Activated effector memory CD4-positive, alpha-beta T cell treated with Interleukin-2 at 50 U/mL for 16 hours (primary cell): ENCODE measurements around the gene GPC6.
"Not testable (repeated sequence)": the region's sequence is repeated elsewhere in the genome, so short reads cannot be mapped to it uniquely, and the experiment has no call there.

ENCODE experiments used
- DNase-seq: peaks from one replicate; pipeline ENCODE4 v3.0.0-alpha.2; 2020

GPC6 gene

DNA sequence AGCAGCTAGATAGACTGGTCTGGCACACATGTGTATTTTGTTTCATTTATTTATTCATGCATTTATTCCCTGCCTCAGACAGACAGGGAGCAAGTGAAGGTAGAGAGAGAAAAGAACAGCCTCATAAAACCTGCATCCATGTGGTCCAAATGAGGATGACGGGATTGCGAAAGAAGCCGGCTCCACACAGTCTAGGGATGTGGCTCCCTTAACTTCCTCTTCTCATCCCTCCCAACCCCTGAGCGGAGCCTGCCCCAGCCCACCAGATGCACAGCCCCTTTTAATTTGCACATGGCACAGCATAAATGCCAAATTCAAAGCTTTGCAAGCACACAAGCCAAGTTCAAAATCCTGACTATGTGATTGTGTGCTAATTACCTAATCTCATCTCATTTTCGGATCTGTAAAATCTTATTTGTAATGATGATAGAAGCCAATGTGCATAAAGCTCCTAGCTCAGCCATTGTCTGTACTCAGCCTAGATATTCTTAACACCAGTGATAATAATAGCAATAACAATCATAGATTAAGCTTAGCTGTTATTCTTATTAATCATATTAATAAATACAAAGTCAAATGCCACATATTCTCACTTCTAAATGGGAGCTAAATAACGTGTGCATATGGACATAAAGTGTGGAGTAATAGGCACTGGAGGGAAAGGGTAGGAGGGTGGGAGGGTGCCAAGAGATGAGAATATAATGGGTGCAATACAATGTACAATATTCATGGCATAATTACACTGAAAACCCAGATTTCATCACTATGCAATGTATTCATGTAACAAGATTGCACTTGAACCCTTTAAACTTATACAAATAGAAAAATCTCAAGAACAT, 1096.5 kb downstream of the GPC6 start:
- no peak for DNase-seq

- peak; percentile 21 for DNase-seq
Observed at GRCh38 chr13:94323764-94324758, 1097.5 kb downstream of the GPC6 start.

DNA sequence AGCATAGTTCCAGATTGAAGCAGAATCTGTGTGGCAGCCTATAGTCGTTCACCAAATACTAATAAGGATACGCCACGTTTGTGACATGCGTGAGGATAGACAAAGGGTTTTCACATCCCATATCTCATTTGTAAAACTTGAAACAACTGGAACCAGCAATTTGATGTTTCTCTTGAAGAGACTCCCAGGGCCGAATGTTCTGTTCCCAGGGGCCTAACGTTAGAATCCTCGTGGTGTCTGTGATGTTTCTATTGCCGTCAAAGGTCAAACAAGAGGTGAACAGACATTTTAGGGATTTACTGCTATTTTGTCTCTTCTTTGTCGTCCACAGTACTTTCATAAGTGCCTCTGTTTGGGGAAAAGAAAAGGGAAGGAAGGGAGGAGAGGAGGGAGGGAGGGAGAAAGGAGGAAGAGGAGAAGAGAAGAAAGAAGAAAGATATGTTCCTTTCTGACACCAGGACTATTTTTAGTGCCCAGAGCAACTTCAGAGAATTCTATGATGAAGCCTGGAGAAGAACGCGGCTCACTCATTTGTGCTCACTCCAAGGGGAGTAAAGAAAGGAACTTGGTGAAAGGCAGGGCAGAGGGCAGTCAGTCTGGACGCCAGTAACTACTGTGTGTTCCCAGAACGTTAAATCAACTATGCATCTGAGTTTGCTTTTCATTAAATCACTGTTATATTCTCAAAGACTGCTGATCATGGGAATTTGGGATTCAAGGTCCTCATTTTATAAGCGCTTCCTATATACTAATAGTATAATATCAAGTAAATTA, 1098.3 kb downstream of the GPC6 start:
- no peak for DNase-seq

GRCh38 chr13:94325650-94326049, 1099.0 kb downstream of the GPC6 start:
- no peak for DNase-seq

DNA sequence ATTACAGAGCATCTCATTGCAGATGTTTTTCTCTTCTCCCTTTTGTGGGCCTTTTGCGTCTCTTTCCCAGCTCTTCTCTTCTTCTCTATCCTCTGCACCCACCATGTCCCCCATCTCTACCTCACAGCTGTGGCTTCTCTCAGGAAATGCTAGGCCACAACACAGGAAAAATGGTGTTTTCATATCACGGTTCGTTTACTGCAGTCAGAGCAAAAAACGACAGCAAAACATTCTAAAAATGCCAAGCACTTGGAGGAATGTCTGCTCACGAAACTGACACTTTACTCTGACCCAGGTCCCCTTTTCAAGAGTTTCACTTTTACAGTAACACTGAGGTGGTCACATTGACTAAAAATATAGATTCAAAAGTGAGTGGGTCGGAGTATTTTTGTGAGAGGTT, 1100.7 kb downstream of the GPC6 start:
- no peak for DNase-seq

GRCh38 chr13:94328381-94329041, 1101.9 kb downstream of the GPC6 start:
- DNase-seq = no peak

- no peak for DNase-seq
Observed at GRCh38 chr13:94329277-94329676, 1102.7 kb downstream of the GPC6 start.

- DNase-seq = no peak
Observed at GRCh38 chr13:94329754-94330551, 1103.3 kb downstream of the GPC6 start.

GRCh38 chr13:94330552-94331071, 1104.0 kb downstream of the GPC6 start:
- no peak for DNase-seq

DNA sequence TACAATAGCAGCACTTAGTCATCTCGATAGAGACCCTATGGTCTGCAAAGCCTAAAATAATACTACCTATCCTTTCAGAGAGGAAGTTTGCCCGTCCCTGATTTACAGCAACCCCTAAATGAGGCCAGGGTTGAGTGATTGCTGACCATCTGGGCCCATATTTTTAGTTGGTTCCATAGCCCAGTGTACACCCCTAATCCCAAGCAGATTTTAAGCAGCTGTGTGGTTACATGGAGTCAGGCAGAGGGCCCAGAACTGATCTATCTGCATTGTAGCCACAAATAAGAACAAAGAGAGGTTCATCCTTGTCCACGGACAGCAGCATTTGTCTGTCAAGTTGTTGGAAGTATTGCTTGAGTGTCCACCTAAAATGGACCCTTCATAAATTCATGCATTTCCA, 1104.7 kb downstream of the GPC6 start:
- DNase-seq = no peak

DNA sequence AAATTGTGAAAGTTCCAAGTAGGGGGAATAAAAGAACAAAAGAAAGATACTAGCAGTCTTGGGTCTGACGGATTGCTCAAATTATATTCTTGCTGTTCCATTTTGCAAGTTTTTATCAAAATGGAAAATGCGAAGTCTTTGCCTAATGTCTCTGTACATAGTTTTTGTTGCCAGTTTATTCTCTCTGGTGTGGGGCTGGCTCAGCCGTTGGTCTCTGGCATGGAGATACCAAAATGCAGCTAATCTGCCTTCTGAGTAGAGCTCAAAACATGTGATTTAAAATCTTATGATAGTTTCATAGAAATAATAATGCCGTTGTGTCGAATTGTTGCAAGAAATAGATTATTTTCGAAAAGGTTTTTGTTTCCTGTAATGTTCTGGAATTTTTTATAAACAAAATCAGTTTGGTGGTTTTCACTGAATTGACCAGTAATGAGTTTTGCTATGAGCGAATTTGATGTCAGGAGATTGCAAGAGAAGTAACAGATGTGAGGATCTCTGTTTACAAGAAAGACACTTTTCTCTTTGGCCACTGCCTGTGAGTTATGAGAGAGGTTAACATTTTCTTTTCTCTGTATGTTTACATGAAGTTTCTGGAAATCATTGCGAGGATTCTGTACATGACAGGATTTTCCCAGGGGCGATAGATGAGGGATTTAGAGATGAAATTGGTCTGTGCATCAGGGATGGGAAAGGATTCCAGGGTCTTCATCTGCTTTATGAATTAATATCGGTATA, 1105.9 kb downstream of the GPC6 start:
- no peak for DNase-seq

DNA sequence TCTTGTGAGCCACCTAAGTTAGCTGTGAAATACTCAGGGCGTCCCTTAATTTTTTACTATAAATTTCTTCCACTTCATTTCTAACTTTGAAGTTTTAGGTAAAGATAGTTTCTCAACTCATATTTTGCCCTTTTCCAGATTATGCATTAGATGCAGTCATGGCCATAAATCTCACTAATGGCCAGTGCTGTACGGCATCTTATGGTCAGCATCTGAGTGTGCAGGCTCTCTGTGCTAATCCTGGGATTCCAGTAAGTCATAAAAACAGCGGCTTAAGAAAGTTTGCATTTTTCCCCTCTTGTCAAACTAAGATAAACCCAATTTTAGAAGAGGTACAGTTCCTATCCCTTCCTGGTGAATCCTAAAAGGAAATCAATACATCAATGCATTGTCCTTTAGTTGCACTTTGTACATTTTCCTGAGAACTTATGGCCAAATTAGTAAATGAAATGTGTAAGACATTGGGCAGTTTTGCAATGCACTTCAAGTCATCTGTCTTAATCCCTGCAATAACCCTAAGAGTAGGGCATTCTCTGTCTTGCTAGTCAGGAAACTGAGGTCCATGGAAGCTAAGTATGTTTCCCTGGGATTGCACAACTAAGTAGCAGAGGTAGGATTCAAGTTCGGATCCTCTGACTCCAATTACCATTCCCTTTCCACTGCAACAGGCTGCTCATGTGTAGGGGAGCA, 1106.7 kb downstream of the GPC6 start:
- no peak for DNase-seq

DNA sequence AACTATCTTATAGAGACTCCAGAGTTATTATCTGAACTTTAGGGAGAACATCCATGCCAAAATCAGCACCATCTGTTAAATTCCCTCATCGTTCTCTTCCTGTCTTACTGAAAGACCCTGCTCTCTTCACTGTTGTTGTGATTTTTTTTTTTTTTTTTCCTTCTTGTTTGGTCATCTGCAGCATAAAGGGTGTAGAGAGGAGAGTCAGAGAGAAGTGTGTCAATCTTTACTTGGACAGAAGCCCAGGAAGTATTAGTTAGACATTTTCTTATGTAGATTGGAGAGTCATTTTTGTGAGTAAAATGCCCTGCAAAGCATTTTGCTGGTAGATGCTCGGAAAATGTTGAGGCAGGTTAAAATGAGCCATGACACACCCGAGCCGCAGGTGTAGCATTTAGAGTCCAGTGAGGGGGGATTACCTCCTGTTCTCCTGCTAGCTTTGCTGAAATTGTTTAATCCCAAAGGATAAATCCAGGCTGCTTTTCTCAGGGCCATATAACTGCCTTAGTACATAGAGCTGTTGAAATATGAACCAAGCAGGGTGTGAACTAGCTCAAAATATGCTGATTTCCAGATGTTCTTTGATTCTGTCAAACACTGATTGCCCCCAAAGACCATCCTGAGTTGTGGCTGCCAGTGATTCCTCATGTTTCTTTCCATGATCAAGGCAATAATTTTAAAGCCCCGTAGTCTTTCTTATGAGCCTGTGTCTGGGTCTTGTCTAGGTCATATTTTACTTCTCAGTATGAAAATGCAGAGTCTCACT, 1109.3 kb downstream of the GPC6 start:
- DNase-seq = no peak

DNA sequence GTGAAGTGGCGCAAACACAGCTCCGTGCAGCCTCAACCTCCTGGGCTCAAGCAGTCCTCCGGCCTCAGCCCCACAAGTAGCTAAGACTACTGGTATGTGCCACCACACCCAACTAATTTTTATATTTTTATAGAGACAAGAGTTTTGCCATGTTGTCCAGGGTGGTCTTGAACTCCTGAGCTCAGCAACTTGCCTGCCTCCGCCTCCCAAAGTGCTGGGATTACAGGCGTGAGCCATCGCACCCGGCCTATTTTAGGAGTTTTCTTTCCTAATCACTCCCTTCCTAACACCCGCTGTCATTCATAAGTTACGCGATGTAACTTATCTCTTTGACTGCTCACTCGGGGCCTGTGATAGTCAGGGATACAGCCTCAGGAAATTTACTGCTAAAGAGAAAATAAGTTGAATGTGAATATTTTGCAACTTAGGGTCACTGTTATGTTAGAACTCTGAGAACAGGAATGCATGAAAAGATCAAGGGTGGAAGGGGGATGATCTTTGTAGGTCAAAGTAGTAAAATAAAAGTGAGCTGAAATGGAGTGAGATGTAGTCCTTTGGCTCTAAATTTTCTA, 1112.6 kb downstream of the GPC6 start:
- no peak for DNase-seq

GRCh38 chr13:94342436-94343242, 1116.0 kb downstream of the GPC6 start:
- no peak for DNase-seq

- DNase-seq = no peak
Observed at GRCh38 chr13:94343243-94343585, 1116.6 kb downstream of the GPC6 start.

DNA sequence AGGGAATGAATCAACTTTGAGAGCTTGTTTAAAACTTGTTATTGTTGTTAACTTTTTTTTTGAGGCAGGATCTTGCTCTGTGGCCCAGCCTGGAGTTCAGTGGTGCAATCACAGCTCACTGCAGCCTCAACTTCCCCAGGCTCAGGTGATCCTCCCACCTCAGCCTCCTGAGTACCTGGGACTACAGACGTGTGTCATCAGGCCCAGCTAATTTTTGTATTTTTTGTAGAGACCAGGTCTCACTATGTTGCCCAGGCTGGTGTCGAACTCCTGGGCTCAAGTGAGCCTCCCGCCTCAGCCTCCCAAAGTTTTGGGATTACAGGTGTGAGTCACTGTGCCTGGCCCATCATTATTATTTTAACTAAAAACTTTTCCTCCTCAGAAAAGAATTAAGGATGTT, 1117.1 kb downstream of the GPC6 start:
- DNase-seq = not testable (repeated sequence)
